GM18861 (cell line): ENCODE data around the gene EML4.

Experiments used
- ATAC-seq: cut with Tn5 transposase; IDR thresholded peaks from one replicate; pipeline ENCODE4 v1.9.1; 2021; ENCODE audit not compliant: unreplicated experiment

Gene EML4

DNA sequence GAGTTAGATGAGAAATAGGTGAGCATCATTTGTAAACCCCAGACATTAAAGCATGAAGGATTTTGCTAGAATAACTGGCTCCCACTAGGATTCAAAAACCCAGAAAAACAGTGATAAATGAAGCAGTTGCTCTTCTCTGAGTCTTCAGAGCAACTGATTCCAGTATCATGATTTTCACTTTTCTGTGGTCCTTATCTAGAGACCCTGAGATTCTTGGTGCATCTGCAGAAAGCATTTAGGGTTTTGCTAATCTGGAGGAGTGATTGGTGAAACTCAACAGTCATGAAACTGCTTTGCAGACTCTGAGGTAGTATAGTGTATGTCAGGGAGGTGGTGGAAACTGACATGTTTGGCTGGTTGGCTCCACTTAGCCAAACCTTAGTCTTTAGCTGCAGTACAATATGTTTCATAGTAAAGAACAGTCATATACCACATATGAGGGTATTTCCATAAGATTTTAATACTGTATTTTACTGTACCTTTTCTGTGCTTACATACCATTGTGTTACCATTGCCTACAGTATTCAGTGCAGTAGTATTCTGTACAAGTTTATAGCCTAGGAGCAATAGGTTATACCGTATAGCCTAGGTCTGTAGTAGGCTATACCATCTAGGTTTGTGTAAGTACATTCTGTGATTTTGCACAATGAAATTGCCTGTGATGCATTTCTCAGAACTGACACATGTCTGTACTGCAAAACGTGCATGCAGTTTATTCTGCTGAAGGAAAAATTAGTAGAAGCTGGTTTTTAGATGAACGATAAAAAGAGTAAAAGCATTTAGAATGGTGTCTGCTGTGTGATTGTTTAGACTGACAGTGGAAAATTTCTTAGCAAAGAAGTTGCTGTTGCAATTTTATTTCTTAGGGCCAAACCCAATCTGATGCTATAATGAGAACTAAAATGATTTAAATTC is 23.8 kb downstream of the EML4 start:
- no peak for ATAC-seq

DNA sequence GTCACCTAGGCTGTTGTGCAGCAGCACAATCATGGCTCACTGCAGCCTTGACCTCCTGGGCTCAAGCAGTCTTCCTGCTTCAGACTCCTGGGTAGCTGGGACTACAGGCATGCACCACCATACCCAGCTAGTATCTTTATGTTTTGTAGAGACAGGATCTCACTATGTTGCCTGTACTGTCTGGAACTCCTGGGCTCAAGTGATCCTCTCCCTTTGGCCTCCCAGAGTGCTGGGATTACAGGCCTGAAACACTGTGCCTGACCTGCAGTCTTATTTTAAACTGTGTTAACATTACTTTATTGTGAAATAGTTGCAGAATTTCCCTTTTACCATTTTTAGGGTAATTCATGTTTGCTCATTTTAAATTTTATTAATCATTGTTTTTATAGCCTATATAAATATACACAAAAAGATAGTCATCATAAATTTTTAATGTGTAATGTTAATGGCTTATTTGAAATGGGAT is 24.6 kb downstream of the EML4 start:
- no peak for ATAC-seq

- ATAC-seq = no peak
Measured at GRCh38 chr2:42194428-42194827, 25.3 kb downstream of the EML4 start.

GRCh38 chr2:42195559-42195958 is 26.4 kb downstream of the EML4 start:
- ATAC-seq = no peak

GRCh38 chr2:42196070-42196402 is 26.9 kb downstream of the EML4 start:
- ATAC-seq = no peak

- ATAC-seq = peak; percentile 41
Measured at GRCh38 chr2:42196403-42197267, 27.5 kb downstream of the EML4 start.

- ATAC-seq = no peak
Measured at GRCh38 chr2:42197792-42198191, 28.6 kb downstream of the EML4 start.

GRCh38 chr2:42198466-42198865 is 29.3 kb downstream of the EML4 start:
- no peak for ATAC-seq

- no peak for ATAC-seq
Measured at GRCh38 chr2:42199002-42199401, 29.8 kb downstream of the EML4 start.

DNA sequence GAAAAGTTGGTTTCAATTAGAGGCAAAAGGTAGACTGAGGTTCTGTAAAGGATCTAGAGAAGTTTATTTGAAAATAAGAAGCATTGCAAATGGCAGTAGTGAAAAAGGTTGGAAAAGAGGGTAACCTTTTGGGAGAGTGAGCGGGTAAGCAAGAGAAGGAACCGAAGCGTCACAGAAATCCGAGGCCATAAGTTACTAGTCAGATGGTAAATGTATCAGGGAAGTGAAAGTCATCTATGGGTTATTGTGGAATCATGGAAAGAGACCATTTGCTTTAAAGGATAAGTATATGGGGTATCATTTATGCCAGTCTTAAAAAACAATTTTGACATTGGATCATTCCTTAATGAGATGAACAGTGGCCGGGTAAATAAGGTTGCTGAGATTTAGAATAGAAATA is 30.5 kb downstream of the EML4 start:
- no peak for ATAC-seq

DNA sequence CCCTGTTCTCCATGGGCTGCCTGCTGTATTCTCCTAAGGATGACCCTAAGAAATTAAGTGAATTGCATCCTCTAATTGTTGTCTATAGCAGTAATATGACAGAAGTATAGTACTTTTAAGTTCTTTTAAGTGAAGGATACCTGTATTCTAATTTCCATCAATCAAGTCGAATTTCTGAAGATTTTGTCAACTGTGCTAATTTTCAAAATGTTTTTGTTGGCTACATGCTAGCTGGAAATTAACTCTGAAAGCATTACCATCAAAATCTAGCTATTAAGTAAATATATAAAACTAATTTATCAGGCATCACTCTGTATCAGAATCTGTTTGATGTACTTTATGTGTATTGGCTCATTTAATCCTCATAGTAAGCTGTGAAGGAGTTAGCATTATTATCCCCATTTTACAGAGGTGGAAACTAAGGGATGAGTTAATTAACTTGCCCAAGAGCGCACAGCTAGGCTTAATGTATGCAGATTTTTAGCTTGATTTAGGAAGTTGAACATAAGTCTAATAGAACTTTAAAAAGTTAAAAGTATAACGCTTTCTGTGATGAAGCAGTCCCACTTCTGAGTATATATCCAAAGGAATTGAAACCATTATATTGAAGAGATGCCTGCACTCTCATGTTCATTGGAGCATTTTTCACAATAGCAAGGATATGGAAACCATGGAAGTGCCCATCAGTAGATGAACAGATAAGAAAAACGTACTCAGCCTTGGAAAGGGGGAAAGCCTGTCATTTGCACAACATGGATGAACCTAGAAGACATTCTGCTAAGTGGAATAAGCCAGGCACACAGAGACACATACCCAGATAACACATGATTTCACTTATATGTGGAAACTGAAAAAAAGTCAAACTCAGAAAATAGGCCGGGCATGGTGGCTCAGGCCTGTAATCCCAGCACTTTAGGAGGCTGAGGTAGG is 32.0 kb downstream of the EML4 start:
- ATAC-seq = no peak

GRCh38 chr2:42202634-42203008 is 33.5 kb downstream of the EML4 start:
- ATAC-seq = no peak

DNA sequence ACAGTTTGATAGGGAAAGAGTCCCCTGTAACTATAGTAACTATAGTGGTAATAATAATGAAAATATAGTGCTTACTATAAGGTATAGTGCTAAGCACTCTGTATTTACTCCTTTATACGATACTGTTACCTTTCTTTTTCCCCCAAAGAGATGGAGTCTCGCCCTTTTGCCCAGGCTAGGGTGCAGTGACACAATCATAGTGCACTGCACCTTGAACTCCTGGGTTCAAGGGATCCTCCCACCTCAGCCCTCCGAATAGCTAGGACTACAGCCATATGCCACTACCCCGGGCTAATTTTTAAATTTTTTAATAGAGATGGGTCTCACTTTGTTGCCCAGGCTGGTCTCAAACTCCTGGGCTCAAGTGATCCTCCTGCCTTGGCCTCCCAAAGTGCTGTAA is 34.6 kb downstream of the EML4 start:
- ATAC-seq = no peak

DNA sequence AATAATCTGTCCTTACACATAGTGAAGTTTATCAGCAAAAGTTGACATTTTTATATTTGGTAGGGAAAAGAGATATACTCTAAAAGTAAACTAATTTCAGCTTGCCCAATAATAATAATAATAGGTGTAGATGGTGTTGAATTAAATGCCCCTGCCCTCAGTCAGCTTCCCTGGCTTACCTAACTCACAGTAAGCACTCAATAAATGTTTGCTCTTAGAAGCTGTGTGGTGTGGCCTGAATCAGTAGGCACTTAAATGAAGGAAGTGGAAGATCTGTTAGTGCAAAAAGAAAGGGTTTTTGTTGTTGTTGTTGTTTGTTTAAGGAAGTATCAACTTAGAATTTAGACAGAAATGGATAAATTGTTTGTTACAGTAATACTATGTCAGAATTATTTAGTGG is 36.2 kb downstream of the EML4 start:
- ATAC-seq = no peak

DNA sequence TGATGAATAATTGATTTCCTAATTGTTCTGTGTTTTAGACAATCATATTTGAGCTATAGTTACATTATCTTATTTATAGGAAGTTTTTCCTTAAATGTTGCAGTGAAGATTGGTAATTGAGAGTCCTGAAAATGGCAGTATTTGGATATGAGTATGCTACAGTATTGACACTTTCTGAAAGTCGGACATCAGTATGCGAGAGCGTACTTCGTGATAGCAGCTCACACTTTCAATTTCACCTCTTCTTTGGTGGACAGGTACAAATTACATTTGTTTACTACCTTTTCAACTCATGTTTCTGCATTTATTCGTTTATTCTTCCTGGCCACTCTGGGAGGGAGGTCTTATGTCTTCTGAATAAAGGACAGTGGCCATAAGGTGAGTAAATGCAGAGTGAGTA is 38.7 kb downstream of the EML4 start:
- ATAC-seq = no peak

GRCh38 chr2:42210203-42210602 is 41.0 kb downstream of the EML4 start:
- ATAC-seq = no peak

GRCh38 chr2:42211291-42211690 is 42.1 kb downstream of the EML4 start:
- no peak for ATAC-seq

GRCh38 chr2:42214669-42215068 is 45.5 kb downstream of the EML4 start:
- ATAC-seq = no peak

DNA sequence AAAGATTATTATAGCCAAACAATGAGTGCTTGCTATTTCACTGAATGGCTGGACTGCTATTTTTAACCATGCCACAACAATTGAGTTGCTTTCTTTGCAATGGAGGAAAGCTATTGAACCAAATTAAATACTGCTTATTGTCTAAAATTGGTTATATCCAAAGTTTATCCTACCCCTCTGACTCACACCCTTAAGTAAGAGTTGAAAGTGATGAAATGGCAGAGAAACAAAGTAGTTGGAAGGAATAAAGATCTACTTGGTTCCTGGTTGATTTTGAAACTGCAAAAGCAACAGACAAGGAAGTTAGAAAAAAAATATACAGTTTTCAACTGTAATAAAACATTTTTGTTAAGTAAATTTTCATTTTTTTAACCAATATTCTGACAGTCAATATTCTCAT is 47.5 kb downstream of the EML4 start:
- no peak for ATAC-seq

DNA sequence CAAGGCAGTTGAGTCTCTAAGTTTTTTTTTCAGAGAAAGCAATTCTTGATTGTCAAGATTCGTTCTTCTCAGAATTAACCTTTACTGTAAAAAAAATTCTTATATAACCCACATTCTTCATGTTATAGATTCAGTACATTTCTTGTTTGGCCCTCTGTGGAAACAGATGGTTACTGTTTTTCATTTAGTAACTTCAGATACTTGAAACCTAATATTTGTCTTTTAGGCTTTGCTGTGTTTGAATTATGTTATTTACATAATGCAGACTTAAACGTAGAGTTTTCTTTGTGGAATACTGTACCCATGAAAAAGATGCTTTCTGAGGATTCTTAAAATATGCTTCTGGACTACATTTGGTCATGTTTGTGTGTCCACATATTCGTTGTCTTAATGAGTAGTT is 48.2 kb downstream of the EML4 start:
- no peak for ATAC-seq

- no peak for ATAC-seq
Measured at GRCh38 chr2:42217914-42218313, 48.8 kb downstream of the EML4 start.
